ENCODE results near the gene CHD3.
"Not testable (repeated sequence)": the region's sequence is repeated elsewhere in the genome, so short reads cannot be mapped to it uniquely, and the experiment has no call there.

The CHD3 gene

GRCh38 chr17:7859028-7859427 is 29.6 kb upstream of the CHD3 start:
- Mint-ChIP-seq H3K27me3 (ENCODE audit: low read depth, poor library complexity) (peaks cover under 1% of the 10 kb centered on the region), H3K4me1 (peaks cover 10% of the 10 kb centered on the region), H3K36me3 (ENCODE audit: low read depth) (peaks cover 8% of the 10 kb centered on the region), H3K4me3 (no peak overlapping the region), H3K27ac (peak overlapping the region; percentile 37), H3K9me3 (no peaks in the 10 kb centered on the region)
- TF ChIP-seq CTCF (IDR thresholded peaks at IDR 0.05), result no peak
- DNase-seq, result no peak

- H3K4me1 Mint-ChIP-seq, result peaks cover 15% of the 10 kb centered on the region
- peaks cover 11% of the 10 kb centered on the region for H3K9me3 Mint-ChIP-seq
- DNase-seq, result peak; percentile 63
- peak; percentile 72 for TF ChIP-seq CTCF (IDR thresholded peaks at IDR 0.05)
- peaks cover under 1% of the 10 kb centered on the region for H3K27me3 Mint-ChIP-seq (ENCODE audit: low read depth, poor library complexity)
- H3K27ac Mint-ChIP-seq, result peak overlapping the region; percentile 7
- H3K36me3 Mint-ChIP-seq (ENCODE audit: low read depth), result peaks cover 36% of the 10 kb centered on the region
- H3K4me3 Mint-ChIP-seq, result no peak overlapping the region
Measured at GRCh38 chr17:7862692-7863437, 25.7 kb upstream of the CHD3 start.

- DNase-seq; H3K27me3 Mint-ChIP-seq (ENCODE audit: low read depth, poor library complexity); H3K4me3 Mint-ChIP-seq; H3K27ac Mint-ChIP-seq: not testable (repeated sequence)
- H3K9me3 Mint-ChIP-seq, result peaks cover 11% of the 10 kb centered on the region
- H3K36me3 Mint-ChIP-seq (ENCODE audit: low read depth), result peaks cover 37% of the 10 kb centered on the region
- peaks cover 24% of the 10 kb centered on the region for H3K4me1 Mint-ChIP-seq
Measured at GRCh38 chr17:7864384-7864783, 24.2 kb upstream of the CHD3 start.

GRCh38 chr17:7864995-7865650 is 23.5 kb upstream of the CHD3 start:
- peaks cover 30% of the 10 kb centered on the region for H3K4me1 Mint-ChIP-seq
- TF ChIP-seq CTCF (IDR thresholded peaks at IDR 0.05), result no peak
- peaks cover 11% of the 10 kb centered on the region for H3K9me3 Mint-ChIP-seq
- no peak overlapping the region for H3K4me3 Mint-ChIP-seq
- no peak for DNase-seq
- H3K27me3 Mint-ChIP-seq (ENCODE audit: low read depth, poor library complexity), result peaks cover 4% of the 10 kb centered on the region
- H3K36me3 Mint-ChIP-seq (ENCODE audit: low read depth), result peaks cover 33% of the 10 kb centered on the region
- no peak overlapping the region for H3K27ac Mint-ChIP-seq

- H3K36me3 Mint-ChIP-seq (ENCODE audit: low read depth), result peaks cover 46% of the 10 kb centered on the region
- peaks cover 4% of the 10 kb centered on the region for H3K27me3 Mint-ChIP-seq (ENCODE audit: low read depth, poor library complexity)
- H3K4me1 Mint-ChIP-seq, result peaks cover 31% of the 10 kb centered on the region
- peak overlapping the region; percentile 7 for H3K4me3 Mint-ChIP-seq
- no peak for TF ChIP-seq CTCF (IDR thresholded peaks at IDR 0.05)
- DNase-seq, result no peak
- H3K27ac Mint-ChIP-seq, result peak overlapping the region; percentile 83
- peaks cover 11% of the 10 kb centered on the region for H3K9me3 Mint-ChIP-seq
Measured at GRCh38 chr17:7867881-7868329, 20.7 kb upstream of the CHD3 start.

GRCh38 chr17:7873051-7873450 is 15.5 kb upstream of the CHD3 start:
- Mint-ChIP-seq H3K27ac (peak overlapping the region; percentile 7), H3K4me1 (peaks cover 19% of the 10 kb centered on the region), H3K9me3 (no peaks in the 10 kb centered on the region), H3K4me3 (no peak overlapping the region), H3K36me3 (ENCODE audit: low read depth) (peaks cover 50% of the 10 kb centered on the region), H3K27me3 (ENCODE audit: low read depth, poor library complexity) (peaks cover 1% of the 10 kb centered on the region)
- DNase-seq, result no peak
- no peak for TF ChIP-seq CTCF (IDR thresholded peaks at IDR 0.05)

Data from nephron progenitor cell (in vitro differentiated cells).